ENCODE data around the gene COPZ1.

- TF ChIP-seq REST (IDR thresholded peaks at IDR 0.05; ENCODE audit: insufficient read depth in 1 of 2, low read depth in 2 of 2, low read length in 2 of 2) (no peak), POLR2AphosphoS5 (IDR thresholded peaks at IDR 0.05; ENCODE audit: low read depth, low read length) (no peak)
Observed at GRCh38 chr12:54300732-54301427, 24.1 kb upstream of the COPZ1 start, which contains the start of gene NFE2.

All from PFSK-1 (cell line).